ENCODE measurements around the gene PNPLA3.

Gene PNPLA3

DNA sequence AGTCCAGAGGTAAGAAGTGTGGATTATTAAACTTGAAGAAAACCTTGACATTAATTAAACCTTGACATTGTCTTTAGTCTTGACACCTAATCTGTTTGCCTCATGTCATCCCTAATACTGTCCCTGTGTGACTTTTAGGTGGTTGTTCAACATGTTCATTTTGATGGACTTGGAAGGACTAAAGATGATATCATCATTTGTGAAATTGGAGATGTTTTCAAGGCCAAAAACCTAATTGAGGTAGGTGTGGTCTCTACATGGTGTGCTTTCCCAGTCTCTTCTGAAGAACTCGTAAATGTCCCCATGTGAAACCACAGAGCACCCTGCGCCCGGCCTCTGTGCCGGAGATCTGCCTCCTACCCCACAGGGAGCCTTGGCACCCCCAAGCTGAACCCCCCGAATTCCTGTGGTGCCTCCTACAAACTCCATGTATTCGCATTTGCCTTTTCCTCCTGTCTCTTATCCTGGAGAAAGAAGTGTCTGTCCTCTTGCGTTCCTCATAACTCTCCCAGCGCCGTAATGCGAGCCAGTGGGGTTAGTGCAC, 40.8 kb downstream of the PNPLA3 start:
- no peak for DNase-seq

DNA sequence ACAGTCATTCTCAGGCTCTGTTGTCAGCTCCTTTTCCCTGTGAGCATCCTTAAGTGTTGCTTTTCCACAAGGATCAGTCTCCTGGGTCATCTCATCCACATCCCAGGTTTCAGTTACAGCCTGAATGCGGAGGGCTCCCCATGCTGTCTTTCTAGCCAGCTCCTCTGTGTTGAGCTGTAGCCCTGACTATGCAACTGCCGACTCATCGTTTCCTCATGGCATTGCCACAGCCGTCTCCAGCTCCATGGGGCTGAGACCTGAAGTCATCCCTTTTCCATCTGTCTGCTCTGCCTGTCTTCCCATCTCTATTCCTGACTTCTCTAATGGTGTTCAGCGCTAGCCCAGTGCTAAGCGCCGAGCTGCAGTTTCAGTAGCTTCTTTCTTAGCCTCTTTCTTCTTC, 43.5 kb downstream of the PNPLA3 start:
- DNase-seq, result no peak

DNA sequence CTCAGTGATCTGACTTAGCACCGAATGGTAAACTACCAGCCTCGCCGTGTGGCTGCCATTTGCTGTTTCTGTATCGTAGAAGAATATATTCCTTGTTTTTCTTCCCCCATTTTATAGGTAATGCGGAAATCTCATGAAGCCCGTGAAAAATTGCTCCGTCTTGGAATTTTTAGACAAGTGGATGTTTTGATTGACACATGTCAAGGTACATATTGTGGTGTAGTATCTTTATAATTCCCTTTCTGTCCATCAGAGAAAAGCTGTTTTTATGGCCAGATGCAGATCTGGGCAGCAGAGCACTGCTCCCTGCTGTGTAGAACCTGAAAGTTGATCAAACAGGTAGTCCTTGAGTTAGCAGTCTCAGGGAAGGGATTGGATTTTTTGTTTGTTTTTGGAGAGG, 45.0 kb downstream of the PNPLA3 start:
- no peak for DNase-seq

DNA sequence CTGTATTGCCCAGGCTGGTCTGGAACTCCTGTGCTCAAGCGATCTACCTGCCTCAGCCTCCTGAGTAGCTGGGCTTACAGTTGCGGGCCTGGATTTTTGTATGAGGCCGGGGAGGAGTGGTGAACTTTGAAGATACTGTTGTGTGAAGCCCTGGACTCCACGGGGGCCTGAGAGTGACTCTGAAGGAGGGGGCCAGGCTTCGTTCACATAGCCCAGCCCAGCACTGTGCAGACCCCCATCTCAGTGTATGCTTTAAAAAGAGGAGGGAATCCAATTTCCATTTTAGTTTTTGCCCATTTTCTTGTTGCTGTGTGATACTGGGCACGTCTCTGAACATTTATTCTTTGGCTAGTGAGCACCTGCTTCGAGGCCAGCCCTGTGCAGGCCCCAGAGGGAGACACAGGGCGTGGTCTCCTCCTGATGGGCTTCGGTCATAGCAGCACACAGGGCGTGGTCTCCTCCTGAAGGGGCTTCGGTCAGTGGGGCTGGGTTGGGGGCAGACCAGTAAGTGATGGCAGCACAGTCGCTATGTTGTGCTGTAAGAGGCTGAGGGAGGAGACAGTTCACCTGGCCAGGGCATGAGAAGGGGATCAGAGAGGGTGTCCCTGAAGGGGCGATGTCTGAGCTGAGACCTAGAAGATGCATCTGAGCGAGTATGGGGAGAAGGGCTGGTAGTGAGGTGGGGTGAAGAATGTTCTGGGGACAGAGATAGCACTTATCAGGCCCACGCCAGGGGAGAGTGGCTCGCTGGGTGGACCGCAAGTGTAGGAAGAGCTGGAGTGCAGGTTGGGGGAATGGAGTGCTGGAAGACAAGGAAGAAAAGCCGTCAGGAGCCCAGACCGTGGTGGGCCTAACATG, 45.6 kb downstream of the PNPLA3 start:
- DNase-seq, result no peak

DNA sequence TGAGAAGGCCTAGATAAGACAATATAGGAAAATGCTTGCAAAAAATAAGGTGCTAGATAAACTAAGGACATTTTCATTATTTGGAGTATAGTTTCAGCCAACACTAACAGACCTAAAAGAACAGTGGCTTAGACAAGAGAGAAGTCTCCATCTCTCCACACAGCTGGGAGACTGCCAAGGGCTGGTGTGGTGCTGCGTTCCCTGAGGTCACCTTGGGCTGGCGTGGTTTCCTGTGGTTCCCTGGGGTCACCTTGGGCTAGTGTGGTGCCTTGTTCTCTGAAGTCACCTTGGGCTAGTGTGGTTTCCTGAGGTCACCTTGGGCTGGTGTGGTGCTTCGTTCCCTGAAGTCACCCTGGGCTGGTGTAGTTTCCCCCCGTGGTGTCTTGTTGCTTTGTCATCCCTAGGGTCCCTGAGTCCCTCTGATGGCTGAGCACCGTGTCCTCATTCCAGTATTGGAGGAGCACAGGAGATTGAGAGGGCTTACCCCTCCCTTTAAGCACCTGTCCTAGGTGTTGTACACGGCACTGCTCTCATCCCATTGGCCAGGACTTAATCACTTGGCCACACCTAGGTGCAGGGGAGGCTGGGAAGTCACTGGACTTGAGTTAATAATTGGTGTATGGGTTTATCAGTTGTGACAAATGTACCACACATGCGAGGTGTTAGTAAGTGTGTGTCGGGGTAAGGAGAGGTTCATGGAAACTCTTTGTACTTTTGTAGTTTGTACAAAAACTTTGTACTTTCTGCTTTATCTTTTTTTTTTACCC, 46.6 kb downstream of the PNPLA3 start:
- DNase-seq, result no peak

DNA sequence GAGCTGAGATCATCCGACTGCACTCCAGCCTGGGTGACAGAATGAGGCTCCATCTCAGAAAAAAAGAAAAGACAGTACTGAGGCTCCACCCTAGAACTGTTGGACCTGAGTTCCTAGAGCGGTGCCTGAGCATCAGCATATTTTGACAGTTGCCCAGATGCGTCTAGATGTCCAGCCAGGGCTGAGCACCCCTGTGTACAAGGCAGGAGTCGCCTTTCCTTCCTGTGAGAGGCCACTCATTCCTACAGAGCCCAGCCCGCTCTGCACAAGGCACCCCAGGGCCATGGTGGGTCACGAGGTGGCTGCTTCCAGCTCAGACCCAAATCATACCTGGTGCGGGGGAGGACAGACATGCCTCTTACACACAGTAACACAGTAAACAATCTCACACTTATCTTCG, 47.5 kb downstream of the PNPLA3 start:
- DNase-seq, result no peak

DNA sequence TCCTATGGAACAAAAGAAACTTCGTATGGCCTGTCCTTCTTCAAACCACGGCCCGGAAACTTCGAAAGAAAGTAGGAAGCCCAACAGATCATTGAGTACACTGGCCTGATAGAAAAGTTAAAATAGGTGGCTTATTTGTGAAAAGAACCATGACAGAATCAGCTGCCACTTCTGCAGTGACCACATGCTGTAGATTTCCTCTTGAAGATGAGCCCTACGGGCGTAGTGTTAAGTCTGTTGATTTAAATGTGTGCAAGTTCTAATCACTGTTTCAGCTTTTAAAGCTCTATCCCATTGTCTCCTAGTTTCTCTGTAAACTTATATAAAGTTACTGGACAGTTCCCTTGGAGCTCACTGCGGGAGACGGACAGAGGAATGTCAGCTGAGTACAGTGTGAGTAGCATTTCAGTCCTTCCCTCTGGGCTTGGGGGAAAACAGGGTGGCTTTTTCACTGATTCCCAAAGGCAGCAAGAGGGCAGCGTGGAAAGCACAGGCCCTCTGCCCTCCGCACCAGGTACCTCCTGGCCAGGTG, 49.4 kb downstream of the PNPLA3 start:
- no peak for DNase-seq

DNA sequence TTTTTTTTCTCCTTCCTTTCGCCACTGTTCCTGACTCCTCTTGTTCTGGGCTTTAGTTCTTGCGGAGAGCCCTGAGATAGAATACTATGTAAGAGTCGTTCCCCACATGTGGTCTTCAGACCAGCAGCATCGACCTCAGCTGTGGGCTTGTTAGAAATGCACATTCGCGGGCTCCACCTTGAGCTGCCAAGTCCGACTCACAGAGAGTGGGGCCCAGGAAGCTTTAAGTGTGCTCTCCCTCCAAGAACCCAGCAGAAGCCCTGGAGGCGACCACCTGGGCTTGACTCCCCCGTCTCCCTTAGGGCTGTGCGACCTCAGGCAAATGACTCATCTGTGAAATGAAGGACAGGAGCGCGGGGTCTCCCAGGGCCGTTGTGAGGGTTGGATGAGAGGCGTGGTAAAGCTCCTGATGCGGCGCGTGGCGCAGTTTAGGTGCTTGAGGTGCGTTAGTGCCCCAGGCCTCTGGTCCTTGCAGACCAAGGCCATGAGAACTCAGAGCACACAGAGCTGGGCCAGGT, 50.5 kb downstream of the PNPLA3 start:
- DNase-seq, result no peak

DNA sequence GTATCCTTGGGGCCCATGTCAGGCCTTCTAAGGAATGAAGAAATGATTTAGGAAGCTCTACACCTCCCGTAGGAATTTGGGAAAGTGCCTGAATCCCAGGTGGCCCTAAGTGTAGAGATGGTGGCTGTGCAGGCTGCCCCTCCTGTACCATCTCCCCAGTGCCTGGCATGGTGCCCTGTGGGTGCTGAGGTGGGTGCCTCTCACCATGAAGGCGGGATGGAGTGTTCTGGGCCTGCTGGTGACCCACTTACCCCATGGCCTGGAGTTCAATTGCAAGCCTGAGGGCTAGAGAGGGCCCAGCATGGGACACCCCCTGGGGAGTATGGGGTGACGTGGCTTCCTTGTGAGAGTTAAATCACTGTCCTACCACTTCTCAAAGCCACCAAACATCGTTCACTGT, 51.4 kb downstream of the PNPLA3 start:
- DNase-seq, result no peak

DNA sequence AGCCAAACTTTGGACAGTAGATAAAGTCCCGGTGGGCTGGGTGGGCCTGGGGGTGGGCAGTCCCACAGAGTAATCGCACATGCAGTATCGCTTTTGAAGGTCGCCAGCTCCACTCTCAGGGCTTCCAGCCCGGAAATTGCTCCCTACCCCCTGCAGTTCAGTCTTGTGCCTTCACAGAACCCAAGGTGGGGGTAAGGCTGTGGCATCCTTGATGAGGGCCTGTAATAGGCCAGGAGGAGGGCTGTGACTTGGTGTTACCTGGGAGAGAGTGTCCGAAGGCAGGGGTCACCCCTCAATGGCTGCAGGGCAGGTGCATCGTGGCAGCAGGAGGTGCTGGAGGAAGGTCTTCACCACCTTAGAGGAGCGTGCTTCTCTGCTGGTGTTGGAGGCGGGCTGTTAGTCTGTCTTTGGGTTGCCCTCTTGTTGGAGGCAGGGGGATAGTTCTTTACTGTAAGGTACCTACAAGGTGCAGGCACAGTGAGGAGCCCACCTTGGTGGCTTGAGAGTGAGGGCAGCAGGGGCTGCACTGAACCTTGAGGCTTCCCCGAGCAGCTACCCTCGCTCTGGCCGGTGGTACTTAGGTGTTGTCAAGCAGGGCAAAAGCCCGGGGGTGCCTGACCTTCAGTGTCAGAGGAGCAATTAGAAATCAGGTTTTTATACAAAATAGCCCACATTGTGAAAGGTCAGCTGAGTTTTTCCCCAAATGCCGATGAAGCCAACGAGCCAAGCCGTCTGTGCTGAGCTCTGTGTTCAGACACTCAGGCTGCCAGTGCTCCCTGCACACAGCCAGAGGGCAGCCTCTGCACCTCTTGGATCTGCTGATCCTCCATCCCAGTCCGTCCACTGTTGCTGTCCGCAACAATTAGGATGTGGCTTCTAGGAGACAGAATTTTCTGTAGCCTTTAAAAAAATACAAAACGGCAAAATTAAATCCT, 53.5 kb downstream of the PNPLA3 start:
- no peak for DNase-seq

DNA sequence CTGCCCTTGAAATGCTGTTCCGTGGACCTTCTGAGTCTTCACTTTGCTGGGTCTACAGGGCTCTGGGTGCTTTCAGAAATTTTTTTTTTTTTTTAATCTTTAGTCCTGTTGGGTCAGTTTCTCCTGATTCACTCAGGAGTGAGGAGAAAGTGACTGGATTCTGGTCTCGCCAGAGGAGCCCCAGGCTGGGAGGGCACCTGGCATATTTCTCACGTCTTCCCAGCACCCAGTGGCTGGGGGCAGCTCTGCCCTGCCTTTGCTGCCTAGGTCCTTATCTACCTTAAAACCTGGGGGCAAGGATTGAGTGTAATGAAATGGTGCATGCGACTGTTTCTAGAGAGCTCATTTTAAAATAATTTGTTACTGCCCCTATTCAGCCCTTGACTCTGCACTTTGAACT, 55.0 kb downstream of the PNPLA3 start:
- DNase-seq, result no peak

DNA sequence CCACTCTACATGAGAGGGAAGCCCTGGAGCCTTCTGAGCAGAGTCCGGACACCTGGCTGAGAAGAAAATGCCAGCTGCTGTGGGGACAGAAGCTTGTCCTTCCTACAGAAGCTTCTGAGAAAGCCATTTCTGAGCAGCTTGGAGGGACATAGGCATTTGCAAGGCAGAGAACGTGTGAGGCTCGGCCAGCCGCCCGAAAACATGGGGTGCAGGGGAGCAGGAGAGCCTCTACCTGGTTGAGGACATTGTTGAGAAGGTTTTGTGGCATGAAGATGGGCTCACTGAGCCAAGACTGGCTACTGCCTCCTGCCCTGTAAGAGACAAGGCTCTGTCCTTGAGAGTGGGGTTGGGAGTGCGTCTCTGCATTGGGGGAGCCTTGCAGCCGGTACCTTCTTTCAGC, 57.0 kb downstream of the PNPLA3 start:
- DNase-seq, result no peak

DNA sequence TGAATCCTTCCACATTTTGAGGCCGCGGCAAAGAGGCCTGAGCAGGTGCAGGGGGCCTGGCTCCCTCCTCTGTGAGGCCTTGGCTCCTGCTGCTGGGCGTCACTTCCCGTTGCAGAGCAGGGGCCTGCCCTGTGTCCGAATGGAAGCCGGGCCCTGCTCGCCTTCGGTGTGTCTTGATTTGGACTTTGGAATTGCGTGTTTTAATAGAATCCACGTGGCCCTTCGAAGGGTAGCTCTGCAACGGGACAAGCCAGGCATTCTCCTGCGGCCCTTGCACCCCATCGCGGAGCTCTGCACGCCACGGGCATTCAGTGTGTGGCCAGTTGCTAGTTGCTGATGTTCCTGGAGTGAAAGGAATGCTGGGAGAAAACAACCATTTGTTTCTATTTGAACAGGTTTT, 57.4 kb downstream of the PNPLA3 start:
- no peak for DNase-seq

DNA sequence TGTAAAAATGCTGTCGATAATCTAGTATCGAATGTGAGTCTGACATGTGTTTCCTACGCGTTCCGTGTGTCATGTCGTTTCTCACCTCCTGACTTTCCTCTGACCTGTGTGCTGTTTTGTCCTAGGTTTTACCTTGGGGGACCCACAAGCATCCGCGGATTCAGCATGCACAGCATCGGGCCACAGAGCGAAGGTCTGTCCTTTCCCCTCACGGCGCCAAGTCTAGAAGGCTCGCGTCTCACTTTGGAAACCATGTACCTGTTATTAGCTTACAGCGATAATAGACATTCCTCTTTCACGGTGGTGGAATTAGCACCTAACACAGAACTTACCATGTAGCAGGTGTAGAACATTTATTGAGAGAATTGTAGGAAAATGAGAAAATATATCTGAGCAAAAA, 60.2 kb downstream of the PNPLA3 start:
- DNase-seq, result no peak

DNA sequence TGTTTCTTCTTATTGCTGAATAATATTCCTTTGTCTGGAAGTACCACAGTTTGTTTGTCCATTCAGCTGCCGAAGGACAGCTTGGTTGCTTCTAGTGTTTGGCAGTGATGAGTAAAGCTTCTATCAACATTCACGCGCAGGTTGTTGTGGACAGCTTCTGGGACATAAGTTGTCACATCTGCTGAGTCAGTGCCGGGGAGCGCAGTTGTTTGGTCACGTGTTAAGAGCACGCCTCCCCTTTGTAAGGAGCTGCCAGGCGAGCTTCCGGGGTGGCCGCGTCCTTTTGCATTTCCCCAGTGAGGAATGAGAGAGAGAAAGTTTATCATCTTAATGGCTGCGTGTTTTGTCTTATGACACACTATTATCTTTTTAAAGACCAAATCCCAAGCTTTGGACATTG, 61.9 kb downstream of the PNPLA3 start:
- no peak for DNase-seq

DNA sequence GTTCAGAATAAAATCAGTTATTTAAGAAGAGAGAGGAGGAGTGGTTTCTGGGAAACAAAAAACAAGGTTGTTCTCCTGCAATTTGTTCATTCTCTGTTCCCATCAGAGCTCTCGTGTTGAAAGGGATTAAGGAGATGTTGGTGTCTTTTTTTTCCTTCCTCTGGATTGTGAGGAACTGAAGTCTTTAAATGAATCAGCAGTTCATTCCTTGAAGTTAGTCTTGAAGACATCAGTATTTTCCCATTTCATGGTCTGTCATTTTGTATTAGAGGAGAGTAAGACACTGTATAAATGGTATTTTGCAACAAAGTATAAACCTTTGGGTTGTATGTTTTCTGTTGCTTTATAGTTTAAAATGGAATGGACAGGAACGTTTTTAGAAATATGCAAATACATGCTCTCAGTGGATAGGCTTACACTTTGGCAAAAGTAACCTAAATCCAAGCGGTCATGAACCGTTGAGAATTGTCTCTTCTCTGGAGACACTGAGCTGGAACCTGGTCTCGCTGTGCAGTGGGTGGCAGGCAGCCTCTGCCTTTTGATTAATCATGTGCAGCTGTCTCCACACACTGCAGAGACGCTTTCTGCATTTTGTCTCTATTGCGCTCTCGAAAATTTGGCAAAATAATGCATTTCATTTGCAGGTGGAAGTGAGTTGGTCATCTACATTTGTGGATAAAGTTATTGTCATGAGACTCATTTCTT, 64.7 kb downstream of the PNPLA3 start:
- DNase-seq, result no peak

DNA sequence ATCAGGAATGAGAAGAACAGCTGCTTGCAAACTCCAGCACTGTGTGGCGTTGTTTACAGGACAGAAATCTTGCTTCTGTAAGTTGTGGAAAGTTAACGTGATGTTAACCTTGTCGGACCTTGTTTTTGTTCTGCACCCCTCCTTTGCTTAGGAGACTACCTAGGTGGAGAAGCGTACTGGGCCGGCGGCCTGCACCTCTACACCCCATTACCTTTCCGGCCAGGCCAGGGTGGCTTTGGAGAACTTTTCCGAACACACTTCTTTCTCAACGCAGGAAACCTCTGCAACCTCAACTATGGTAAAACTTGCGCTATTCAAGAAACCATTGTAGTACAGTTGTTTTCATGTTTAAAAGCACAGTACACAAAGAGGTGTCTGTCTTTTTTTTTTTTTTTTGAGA, 65.4 kb downstream of the PNPLA3 start:
- no peak for DNase-seq

DNA sequence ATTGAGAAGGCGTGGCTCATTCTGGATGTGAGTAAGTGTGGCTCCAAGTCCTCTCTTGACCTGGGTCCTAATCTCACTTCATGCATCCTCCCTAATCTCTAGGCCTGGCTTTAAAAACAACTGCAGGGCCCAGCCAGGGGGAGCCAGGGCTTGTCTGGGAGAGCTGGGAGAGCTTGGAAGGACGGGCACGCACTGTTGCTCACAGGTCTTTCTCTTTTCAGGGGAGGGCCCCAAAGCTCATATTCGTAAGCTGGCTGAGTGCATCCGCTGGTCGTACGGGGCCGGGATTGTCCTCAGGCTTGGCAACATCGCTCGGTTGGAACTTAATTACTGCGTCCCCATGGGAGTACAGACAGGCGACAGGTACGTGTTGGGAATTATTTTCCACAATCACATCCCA, 66.4 kb downstream of the PNPLA3 start:
- no peak for DNase-seq

DNA sequence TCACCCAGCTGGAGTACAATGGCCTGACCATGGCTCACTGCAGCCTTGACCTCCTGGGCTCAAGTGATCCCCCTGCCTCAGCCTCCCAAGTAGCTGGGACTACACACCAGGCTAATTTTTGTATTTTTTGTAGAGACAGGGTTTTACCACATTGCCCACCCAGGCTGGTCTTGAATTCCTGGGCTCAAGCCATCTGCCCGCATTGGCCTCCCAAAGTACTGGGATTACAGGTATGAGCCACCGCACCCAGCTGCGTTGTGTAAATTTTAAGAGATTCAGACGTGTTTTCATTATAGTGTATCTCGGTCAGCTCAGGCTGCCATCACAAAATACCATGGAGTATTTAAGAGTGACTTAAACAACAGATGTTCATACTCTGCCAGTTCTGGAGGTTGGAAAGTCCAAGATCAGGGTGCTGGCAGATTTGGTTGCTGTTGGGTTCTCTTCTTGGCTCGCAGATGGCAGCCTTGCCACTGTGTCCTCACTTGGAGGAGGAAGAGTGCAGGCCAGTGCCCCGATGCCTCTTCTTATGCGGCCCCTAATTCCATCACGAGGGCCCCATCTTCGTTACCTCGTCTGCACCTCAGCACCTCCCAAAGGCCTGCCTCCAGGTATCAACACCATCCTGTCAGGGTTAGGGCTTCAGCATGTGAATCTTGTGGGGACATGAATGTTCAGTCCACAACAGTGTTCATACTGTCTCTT, 67.9 kb downstream of the PNPLA3 start:
- no peak for DNase-seq

DNA sequence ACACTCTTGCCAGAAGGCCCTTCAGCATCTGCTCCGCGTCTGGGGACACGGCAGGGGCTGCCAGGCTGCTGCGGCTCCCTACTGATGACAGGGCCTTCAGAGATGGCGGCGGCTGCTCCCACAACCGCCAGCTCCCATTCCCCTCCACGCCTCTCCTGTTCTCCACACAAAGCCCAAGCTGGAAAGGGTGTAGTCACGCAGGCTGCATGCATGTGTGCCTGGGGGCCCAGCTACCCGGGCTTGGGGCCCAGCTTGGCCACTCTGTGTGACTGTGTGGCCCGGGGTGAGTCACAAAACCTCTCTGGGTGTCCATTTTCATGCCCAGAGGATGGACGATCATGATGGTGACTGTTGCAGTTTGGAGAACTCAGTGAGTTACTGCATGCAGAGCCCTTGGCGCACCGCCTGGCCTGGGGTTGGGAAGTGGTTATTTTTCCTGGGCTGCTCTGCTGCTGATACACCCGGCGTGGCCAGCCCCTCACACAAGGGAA, 68.8 kb downstream of the PNPLA3 start:
- no peak for DNase-seq
